Umbilical cord (tissue), 1 donor: Measurements from ENCODE around the gene CCDC197. TPM values are rescaled to one million over a fixed set of nuclear protein-coding genes. Genes with fewer than 3 reads are reported as not detected.

Source experiments
- total RNA-seq: library from RNA; depleted of rRNA; stranded (reverse); fragments of >200 nt; gene quantifications from one replicate; pipeline ENCODE4 v1.2.3, GENCODE V29; 2014; ENCODE audit warnings: low replicate concordance; ENCODE audit not compliant: insufficient read depth

The CCDC197 gene
- total RNA-seq, 1 donor from 2014 or later, result not detected

Other genes with a start within 250 kb of the CCDC197 start
- 0.48 TPM for gene PRIMA1, start 208.8 kb upstream of the CCDC197 start, total RNA-seq
- gene FAM181A, start 70.0 kb upstream of the CCDC197 start, total RNA-seq, result not detected
- 35.4 TPM for gene ASB2, start 20.7 kb upstream of the CCDC197 start, total RNA-seq
- 1.9 TPM for gene OTUB2, start 29.0 kb downstream of the CCDC197 start, total RNA-seq
- gene DDX24, start 83.9 kb downstream of the CCDC197 start, total RNA-seq, result 82.1 TPM
- 1.2 TPM for gene IFI27L1, start 84.0 kb downstream of the CCDC197 start, total RNA-seq
- 40.7 TPM for gene IFI27, start 113.4 kb downstream of the CCDC197 start, total RNA-seq
- gene IFI27L2, start 132.3 kb downstream of the CCDC197 start, total RNA-seq, result 68.9 TPM
- gene PPP4R4, start 177.0 kb downstream of the CCDC197 start, total RNA-seq, result 0.72 TPM